Colonic mucosa (tissue), 4 donors: ENCODE measurements around the gene HOXB13. TPM values are rescaled to one million over a fixed set of nuclear protein-coding genes. Genes with fewer than 3 reads are reported as not detected.

ENCODE experiments used
- DNase-seq: peaks from one replicate; pipeline ENCODE4 v3.0.0-alpha.2; 2020
- H3K27ac ChIP-seq: fragments of 200-600 bp; one replicate; pipeline ENCODE4 v1.8.0; 2021
- H3K27me3 ChIP-seq: fragments of 200-600 bp; one replicate; pipeline ENCODE4 v1.8.0; 2021
- H3K36me3 ChIP-seq: fragments of 200-600 bp; one replicate; pipeline ENCODE4 v1.8.0; 2021
- H3K4me1 ChIP-seq: fragments of 200-600 bp; one replicate; pipeline ENCODE4 v1.8.0; 2021; ENCODE audit warnings: mild to moderate bottlenecking
- H3K4me3 ChIP-seq: fragments of 200-600 bp; one replicate; pipeline ENCODE4 v1.8.0; 2021
- H3K9ac ChIP-seq, 2 donors: one replicate each; pipeline ENCODE4 v1.7.0; 2013; ENCODE audit warnings: control low read depth in 2 of 2, low read depth in 2 of 2, low read length in 2 of 2
- H3K9me3 ChIP-seq: fragments of 200-600 bp; one replicate; pipeline ENCODE4 v1.8.0; 2021
- CTCF ChIP-seq: fragments of 200-600 bp; IDR thresholded peaks from one replicate; pipeline ENCODE4 v1.8.0; 2022; ENCODE audit warnings: antibody characterized with exemption, mild to moderate bottlenecking
- intact Hi-C: fragments of 100-400 bp; cut with DNase I; formaldehyde crosslinking; loops from one replicate; pipeline ENCODE4 v1.14.1; 2022
- total RNA-seq, 2 donors: library from RNA; stranded (reverse); fragmentation: NEBNext Ultra II Directional in 1 of 2; extraction: Animal tissue kit (Norgen Biotek cat#: 25700) in 1 of 2; gene quantifications; one replicate each; pipeline ENCODE4 v1.2.1, GENCODE V29; 2021
- donor health status: healthy.
- donor health status: DM: no; HTN: no; CAD: no.
- donor health status: DM: no; HTN: no; CAD: no.

The HOXB13 gene
- total RNA-seq, 2 donors from 2014 or later: 82.9 to 122 TPM

- no peak for DNase-seq
- intact Hi-C loops: no loop called here
- Histone ChIP-seq H3K27ac (no peak overlapping the region), H3K9ac (no peak overlapping the region), H3K4me3 (no peak overlapping the region), H3K27me3 (no peaks in the 10 kb centered on the region), H3K4me1 (no peaks in the 10 kb centered on the region), H3K36me3 (no peaks in the 10 kb centered on the region), H3K9me3 (no peaks in the 10 kb centered on the region)
- no peak for TF ChIP-seq CTCF
Observed at GRCh38 chr17:48767263-48767774, 38.8 kb upstream of the HOXB13 start.

DNA sequence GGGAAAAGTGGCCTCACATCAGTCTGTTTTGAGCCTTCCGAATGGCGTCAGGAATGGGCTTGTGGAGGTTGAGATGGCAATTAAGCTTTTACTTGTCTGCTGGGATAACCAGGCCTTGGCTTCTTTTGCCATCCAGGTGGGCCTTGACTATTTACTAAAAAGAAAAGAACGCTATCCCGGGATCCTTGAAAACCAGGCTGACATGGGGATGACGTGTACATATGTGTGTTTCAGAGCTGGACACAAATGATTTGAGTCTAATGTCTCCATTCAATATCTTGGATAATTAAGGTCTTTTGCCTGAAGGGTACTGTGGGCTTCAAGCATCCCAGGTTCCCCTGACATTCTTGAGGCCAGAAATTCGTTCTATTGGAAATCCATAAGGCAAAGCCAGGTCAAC is 32.6 kb upstream of the HOXB13 start:
- Histone ChIP-seq H3K27ac (peak overlapping the region; percentile 69), H3K9ac (no peak overlapping the region), H3K4me1 (no peaks in the 10 kb centered on the region), H3K4me3 (no peak overlapping the region), H3K36me3 (no peaks in the 10 kb centered on the region), H3K27me3 (no peaks in the 10 kb centered on the region), H3K9me3 (no peaks in the 10 kb centered on the region)
- DNase-seq: no peak
- intact Hi-C loops: no loop called here
- TF ChIP-seq CTCF: no peak

GRCh38 chr17:48760411-48760810 is 31.9 kb upstream of the HOXB13 start:
- Histone ChIP-seq H3K9ac (no peak overlapping the region), H3K27me3 (no peaks in the 10 kb centered on the region), H3K36me3 (no peaks in the 10 kb centered on the region), H3K4me1 (no peaks in the 10 kb centered on the region), H3K9me3 (no peaks in the 10 kb centered on the region), H3K4me3 (no peak overlapping the region), H3K27ac (peak overlapping the region; percentile 69)
- intact Hi-C loops: no loop called here
- DNase-seq: peak; percentile 87
- no peak for TF ChIP-seq CTCF

DNA sequence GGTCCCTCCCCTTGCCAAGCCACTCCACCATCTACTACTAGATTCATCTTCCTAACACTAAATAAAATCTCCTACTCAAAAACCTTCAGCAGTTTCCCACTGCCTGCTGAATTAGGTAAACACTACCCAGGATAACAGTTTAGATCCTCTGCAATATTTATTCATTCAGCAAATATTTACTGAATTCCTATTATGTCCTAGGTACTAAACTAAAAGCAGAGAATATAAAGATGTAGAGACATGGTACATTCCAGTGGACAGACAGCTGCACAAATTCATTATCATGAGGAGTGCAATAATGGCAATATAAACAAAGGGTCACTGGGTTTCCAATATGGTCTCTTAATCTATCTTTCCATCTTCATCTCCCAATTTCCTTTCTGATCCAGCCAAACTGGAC is 30.7 kb upstream of the HOXB13 start:
- Histone ChIP-seq H3K27ac (no peak overlapping the region), H3K9me3 (no peaks in the 10 kb centered on the region), H3K4me1 (no peaks in the 10 kb centered on the region), H3K4me3 (no peak overlapping the region), H3K36me3 (no peaks in the 10 kb centered on the region), H3K27me3 (peaks cover 10% of the 10 kb centered on the region), H3K9ac (no peak overlapping the region)
- no peak for TF ChIP-seq CTCF
- DNase-seq: no peak
- intact Hi-C loops: no loop called here

- Histone ChIP-seq H3K36me3 (no peaks in the 10 kb centered on the region), H3K4me3 (no peak overlapping the region), H3K9me3 (no peaks in the 10 kb centered on the region), H3K27ac (peak overlapping the region; percentile 45), H3K4me1 (no peaks in the 10 kb centered on the region), H3K9ac (no peak overlapping the region), H3K27me3 (peaks cover 25% of the 10 kb centered on the region)
- no peak for TF ChIP-seq CTCF
- peak; percentile 50 for DNase-seq
- intact Hi-C loops: no loop called here
Observed at GRCh38 chr17:48757524-48757961, 29.0 kb upstream of the HOXB13 start.
